A549 (cell line): Measurements from ENCODE around the gene IVL. TPM values are rescaled to one million over a fixed set of nuclear protein-coding genes. Genes with fewer than 3 reads are reported as not detected.

Source experiments
- ATAC-seq, 2 experiments: fragments of 200-7000 bp in 1 of 2; fragments of >200 bp in 1 of 2; cut with Nextera tagmentation in 1 of 2; cut with Tn5 transposase in 1 of 2; 3 replicates each; pipeline versions ENCODE4 v1.8.0 to v1.9.1; 2018 to 2020; ENCODE audit warnings: mild to moderate bottlenecking in 1 of 2, moderate library complexity in 1 of 2
- CTCF ChIA-PET: fragments of 300-600 bp; sonication (Branson Sonifier 250); formaldehyde crosslinking; extraction: SDS; loops from one replicate; lab custom pipeline; 2021; ENCODE audit warnings: antibody characterized with exemption, inconsistent platforms; lab: Yijun Ruan, JAX
- POLR2A ChIA-PET: fragments of 350-600 bp; formaldehyde crosslinking; extraction: SDS; loops from one replicate; lab custom pipeline; 2021; ENCODE audit warnings: antibody characterized with exemption, inconsistent platforms; lab: Yijun Ruan, JAX
- DNase-seq, 2 experiments: peaks; one replicate each; pipeline versions ENCODE4 v3.0.0 to v3.0.0-alpha.2; 2011 to 2016; ENCODE audit warnings: low read depth in 1 of 2, low spot score in 1 of 2
- FAIRE-seq: peaks from 2 replicates; lab custom pipeline; 2011; peaks lifted over from hg19 to GRCh38; lab: Jason Lieb, UNC
- H3K27ac ChIP-seq, 2 experiments: fragments of >200 bp; sonication (Bioruptor Twin); formaldehyde crosslinking; 3 replicates each; pipeline ENCODE4 v1.5.1; 2016 to 2017
- H3K4me1 ChIP-seq: fragments of >200 bp; sonication (Bioruptor Twin); formaldehyde crosslinking; 3 replicates; pipeline ENCODE4 v1.6.1; 2016
- H3K4me2 ChIP-seq: fragments of >200 bp; sonication (Bioruptor Twin); formaldehyde crosslinking; 3 replicates; pipeline ENCODE4 v1.6.1; 2016
- H3K4me3 ChIP-seq: fragments of >200 bp; sonication (Bioruptor Twin); formaldehyde crosslinking; 3 replicates; pipeline ENCODE4 v1.5.1; 2016
- H3K9me3 ChIP-seq: fragments of >200 bp; sonication (Bioruptor Twin); formaldehyde crosslinking; 3 replicates; pipeline ENCODE4 v1.6.1; 2016
- BHLHE40 ChIP-seq: IDR thresholded peaks from 2 replicates; pipeline ENCODE4 v1.6.1; 2012; ENCODE audit warnings: low read depth, low read length, inconsistent platforms
- CBX8 ChIP-seq: fragments of 200-600 bp; sonication (generic); IDR thresholded peaks from 2 replicates; pipeline ENCODE4 v1.6.1; 2016
- CEBPB ChIP-seq, 2 experiments: fragments of >200 bp in 1 of 2; sonication (Bioruptor Twin) in 1 of 2; formaldehyde crosslinking in 1 of 2; IDR thresholded peaks; 2 replicates each; pipeline ENCODE4 v1.6.1; 2012 to 2016
- CHD4 ChIP-seq: fragments of 200-600 bp; sonication (generic); IDR thresholded peaks from 2 replicates; pipeline ENCODE4 v1.6.1; 2016; ENCODE audit warnings: antibody characterized with exemption, mild to moderate bottlenecking, borderline replicate concordance
- EHMT2 ChIP-seq: fragments of 200-600 bp; sonication (generic); IDR thresholded peaks from 2 replicates; pipeline ENCODE4 v1.6.1; 2016; ENCODE audit warnings: antibody characterized with exemption, low read depth, mild to moderate bottlenecking, moderate library complexity
- FOSB ChIP-seq: fragments of 250-450 bp; sonication (Bioruptor Pico); IDR thresholded peaks from 2 replicates; pipeline ENCODE4 v1.5.0; 2020; ENCODE audit warnings: mild to moderate bottlenecking, moderate library complexity
- FOSL2 ChIP-seq, 2 experiments: fragments of 450-650 bp in 1 of 2; fragments of >200 bp in 1 of 2; sonication (Bioruptor Twin) in 1 of 2; formaldehyde crosslinking; IDR thresholded peaks; 2 replicates each; pipeline versions ENCODE4 v1.5.0 to v1.6.1; 2016 to 2020; ENCODE audit warnings: mild to moderate bottlenecking in 1 of 2, moderate library complexity in 1 of 2
- FOXS1 ChIP-seq: fragments of 250-450 bp; sonication (Bioruptor Pico); IDR thresholded peaks from 2 replicates; pipeline ENCODE4 v1.5.0; 2020; ENCODE audit warnings: mild to moderate bottlenecking, moderate library complexity
- GATA3 ChIP-seq: IDR thresholded peaks from 2 replicates; pipeline ENCODE4 v1.6.1; 2012; ENCODE audit warnings: borderline replicate concordance
- KDM1A ChIP-seq: fragments of 200-600 bp; sonication (generic); IDR thresholded peaks from 2 replicates; pipeline ENCODE4 v1.6.1; 2016; ENCODE audit warnings: low read depth, mild to moderate bottlenecking
- KDM5A ChIP-seq: fragments of 200-600 bp; sonication (generic); IDR thresholded peaks from 2 replicates; pipeline ENCODE4 v1.6.1; 2016; ENCODE audit warnings: antibody characterized with exemption, mild to moderate bottlenecking
- NPAS2 ChIP-seq: fragments of 250-450 bp; sonication (Bioruptor Pico); IDR thresholded peaks from 2 replicates; pipeline ENCODE4 v1.8.0; 2022; ENCODE audit warnings: mild to moderate bottlenecking, moderate library complexity, borderline replicate concordance
- POLR2A ChIP-seq: IDR thresholded peaks from 2 replicates; pipeline ENCODE4 v1.6.1; 2012; ENCODE audit warnings: mild to moderate bottlenecking, low read length
- RCOR1 ChIP-seq: fragments of 150-350 bp; IDR thresholded peaks from 2 replicates; pipeline ENCODE4 v1.6.1; 2014; ENCODE audit warnings: antibody characterized with exemption, low read length, low read depth
- RNF2 ChIP-seq: fragments of 200-600 bp; sonication (generic); IDR thresholded peaks from 2 replicates; pipeline ENCODE4 v1.6.1; 2016; ENCODE audit warnings: low read depth, mild to moderate bottlenecking, antibody characterized with exemption, moderate library complexity, borderline replicate concordance
- ZC3H11A ChIP-seq: fragments of 450-650 bp; IDR thresholded peaks from 2 replicates; pipeline ENCODE4 v1.6.1; 2014; ENCODE audit warnings: antibody characterized with exemption, mild to moderate bottlenecking
- WGBS: methylation state at CpG from one replicate; pipeline ENCODE4 v1.1.6; 2017; ENCODE audit errors: missing lambda C conversion rate; 5-methylcytosine and 5-hydroxymethylcytosine counted together
- polyA plus RNA-seq, 4 experiments: library from polyadenylated mRNA; depleted of rRNA in 3 of 4; stranded (reverse); fragments of >200 nt; fragmentation: RNase III in 1 of 4; extraction: RNeasy Plus Mini Kit Qiagen cat#74134 plus additional on column Dnase treatment in 1 of 4; gene quantifications; 2 replicates in 3 of 4; 3 replicates in 1 of 4; pipeline ENCODE4 v1.2.3, GENCODE V29; 2011 to 2017
- TF ChIP-seq, protein P1 (sequence below): fragments of >200 bp; sonication (Bioruptor Twin); formaldehyde crosslinking; IDR thresholded peaks from 2 replicates; pipeline ENCODE4 v1.6.1; 2016
- TF ChIP-seq, protein P2 (sequence below): fragments of >200 bp; sonication (Bioruptor Twin); formaldehyde crosslinking; IDR thresholded peaks from 3 replicates; pipeline ENCODE4 v1.5.1; 2016
- TF ChIP-seq, protein P3 (sequence below): IDR thresholded peaks from 2 replicates; pipeline ENCODE4 v1.6.1; 2012
- TF ChIP-seq, protein P4 (sequence below): IDR thresholded peaks from 2 replicates; pipeline ENCODE4 v1.6.1; 2012
- TF ChIP-seq, protein P5 (sequence below): fragments of 450-650 bp; IDR thresholded peaks from 2 replicates; pipeline ENCODE4 v1.6.1; 2014; ENCODE audit warnings: antibody characterized with exemption

The IVL gene
- polyA plus RNA-seq, 2 of the 4 experiments (the other 2 are of a cell fraction): not detected

DNA sequence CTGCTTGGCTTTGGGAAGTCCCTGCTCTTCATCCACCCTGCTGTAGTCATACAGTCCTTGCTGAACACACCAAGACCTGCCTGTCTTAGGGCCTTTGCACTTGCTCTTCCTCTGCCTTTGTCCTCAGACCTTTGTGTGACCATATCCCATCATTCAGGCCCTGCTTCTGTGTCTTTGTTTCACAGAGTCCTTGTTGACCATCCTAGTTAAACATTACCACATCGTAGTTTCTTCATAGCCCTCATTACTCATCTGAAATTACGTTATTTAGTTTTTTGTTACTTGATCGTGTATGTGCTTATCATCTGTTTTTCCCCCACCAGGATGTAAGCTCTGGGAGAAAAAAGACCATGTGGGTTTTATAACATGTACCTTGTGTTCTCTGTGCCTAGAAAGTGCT is 20.3 kb downstream of the IVL start:
- POLR2A ChIA-PET: no interaction called here
- peaks cover 6% of the 10 kb centered on the region; the same call in 1 of the 3 replicates for H3K4me1 ChIP-seq
- no peak overlapping the region for H3K4me3 ChIP-seq
- CTCF ChIA-PET: interaction anchor here (0.6 to 0.8 kb wide), 2 partner anchors 297 to 360 kb away, joined by 3 read pairs; no protein-coding TSS in a partner anchor
- ATAC-seq (0 out of 6 replicates have a peak, but pooled peaks of 1 of the 2 experiments have one; percentile 41), FAIRE-seq (no peak), DNase-seq (peak in 1 of 2 experiments; percentile 20)
- TF ChIP-seq FOSL2 (IDR thresholded peaks at IDR 0.05) (no peak), FOSL2 (CRISPR knock-in tag; IDR thresholded peaks at IDR 0.05) (peak; percentile 38; the same call in 1 of the 2 replicates), EHMT2 (no peak), CEBPB (IDR thresholded peaks at IDR 0.05) (0 out of 4 replicates have a peak, but pooled peaks of 1 of the 2 experiments have one; percentile 7)
- no peak overlapping the region for H3K27ac ChIP-seq
- peak overlapping the region; percentile 27; the same call in 2 of the 3 replicates for H3K4me2 ChIP-seq
- WGBS: 4% methylated on average over 3 of the region's 3 CpGs
- H3K9me3 ChIP-seq: no peaks in the 10 kb centered on the region

DNA sequence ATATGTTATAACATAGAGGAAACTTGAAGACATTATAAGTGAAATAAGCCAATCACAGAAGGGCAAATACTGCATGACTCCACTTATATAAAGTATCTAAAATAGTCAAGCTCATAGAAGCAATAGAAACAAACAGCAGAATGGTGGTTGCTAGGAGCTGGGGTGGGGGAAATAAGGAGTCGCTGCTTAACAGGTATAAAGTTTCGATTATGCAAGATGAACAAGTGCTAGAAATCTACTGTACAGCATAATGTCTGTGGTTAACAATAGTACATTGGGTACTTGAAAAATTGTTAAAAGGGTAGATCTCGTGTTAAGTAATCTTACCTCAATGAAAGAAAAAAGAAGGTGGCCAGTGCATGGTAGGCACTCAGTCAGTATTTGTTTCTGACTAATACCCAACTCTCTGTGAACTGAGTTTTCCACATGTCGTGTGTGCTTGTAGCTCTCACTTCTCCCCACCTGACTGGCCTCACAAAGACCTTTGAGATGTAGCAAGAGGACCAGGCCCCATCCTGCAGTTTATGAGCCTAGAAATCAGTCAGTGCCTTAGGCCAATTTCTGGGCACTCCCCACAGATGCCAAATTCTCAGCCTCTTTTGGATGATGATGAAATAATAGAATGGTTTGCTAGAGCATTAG is 23.9 kb downstream of the IVL start:
- Histone ChIP-seq H3K4me2 (no peak overlapping the region), H3K9me3 (no peaks in the 10 kb centered on the region), H3K4me3 (no peak overlapping the region), H3K4me1 (peaks cover 6% of the 10 kb centered on the region; the same call in 1 of the 3 replicates), H3K27ac (no peak overlapping the region)
- no peak for TF ChIP-seq FOXS1 (CRISPR knock-in tag)
- ATAC-seq (no peak), DNase-seq (no peak), FAIRE-seq (no peak)
- CTCF ChIA-PET: no interaction called here
- WGBS: 2% methylated on average over 4 of the region's 4 CpGs
- POLR2A ChIA-PET: no interaction called here

DNA sequence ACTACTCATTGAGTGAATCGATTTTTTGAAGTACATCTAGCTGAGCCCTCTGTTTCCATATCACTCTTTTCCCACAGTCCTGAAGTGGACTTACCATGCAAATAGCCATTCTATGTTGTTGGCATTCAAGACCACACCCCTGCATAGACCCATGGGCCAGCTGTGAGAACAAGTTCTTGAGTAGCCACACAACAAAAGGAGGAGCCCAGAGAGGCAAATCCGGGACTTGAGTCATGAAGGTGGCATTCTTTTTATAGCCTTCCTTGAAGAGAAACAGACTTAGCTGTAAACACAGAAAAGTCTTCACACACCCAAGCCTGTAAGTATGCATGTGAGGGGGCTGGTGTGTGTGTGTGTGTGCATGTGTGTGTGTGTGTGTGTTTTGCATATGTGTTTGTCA is 24.9 kb downstream of the IVL start:
- TF ChIP-seq, protein P1, sequence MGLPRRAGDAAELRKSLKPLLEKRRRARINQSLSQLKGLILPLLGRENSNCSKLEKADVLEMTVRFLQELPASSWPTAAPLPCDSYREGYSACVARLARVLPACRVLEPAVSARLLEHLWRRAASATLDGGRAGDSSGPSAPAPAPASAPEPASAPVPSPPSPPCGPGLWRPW: no peak
- TF ChIP-seq KDM5A (no peak), CBX8 (no peak), KDM1A (no peak), POLR2A (no peak), CHD4 (no peak), ZC3H11A (no peak), FOSB (CRISPR knock-in tag) (no peak), NPAS2 (CRISPR knock-in tag) (no peak), BHLHE40 (no peak), RNF2 (no peak), RCOR1 (no peak), GATA3 (no peak)
- TF ChIP-seq, protein P2, sequence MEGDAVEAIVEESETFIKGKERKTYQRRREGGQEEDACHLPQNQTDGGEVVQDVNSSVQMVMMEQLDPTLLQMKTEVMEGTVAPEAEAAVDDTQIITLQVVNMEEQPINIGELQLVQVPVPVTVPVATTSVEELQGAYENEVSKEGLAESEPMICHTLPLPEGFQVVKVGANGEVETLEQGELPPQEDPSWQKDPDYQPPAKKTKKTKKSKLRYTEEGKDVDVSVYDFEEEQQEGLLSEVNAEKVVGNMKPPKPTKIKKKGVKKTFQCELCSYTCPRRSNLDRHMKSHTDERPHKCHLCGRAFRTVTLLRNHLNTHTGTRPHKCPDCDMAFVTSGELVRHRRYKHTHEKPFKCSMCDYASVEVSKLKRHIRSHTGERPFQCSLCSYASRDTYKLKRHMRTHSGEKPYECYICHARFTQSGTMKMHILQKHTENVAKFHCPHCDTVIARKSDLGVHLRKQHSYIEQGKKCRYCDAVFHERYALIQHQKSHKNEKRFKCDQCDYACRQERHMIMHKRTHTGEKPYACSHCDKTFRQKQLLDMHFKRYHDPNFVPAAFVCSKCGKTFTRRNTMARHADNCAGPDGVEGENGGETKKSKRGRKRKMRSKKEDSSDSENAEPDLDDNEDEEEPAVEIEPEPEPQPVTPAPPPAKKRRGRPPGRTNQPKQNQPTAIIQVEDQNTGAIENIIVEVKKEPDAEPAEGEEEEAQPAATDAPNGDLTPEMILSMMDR: no peak
- TF ChIP-seq, protein P3, sequence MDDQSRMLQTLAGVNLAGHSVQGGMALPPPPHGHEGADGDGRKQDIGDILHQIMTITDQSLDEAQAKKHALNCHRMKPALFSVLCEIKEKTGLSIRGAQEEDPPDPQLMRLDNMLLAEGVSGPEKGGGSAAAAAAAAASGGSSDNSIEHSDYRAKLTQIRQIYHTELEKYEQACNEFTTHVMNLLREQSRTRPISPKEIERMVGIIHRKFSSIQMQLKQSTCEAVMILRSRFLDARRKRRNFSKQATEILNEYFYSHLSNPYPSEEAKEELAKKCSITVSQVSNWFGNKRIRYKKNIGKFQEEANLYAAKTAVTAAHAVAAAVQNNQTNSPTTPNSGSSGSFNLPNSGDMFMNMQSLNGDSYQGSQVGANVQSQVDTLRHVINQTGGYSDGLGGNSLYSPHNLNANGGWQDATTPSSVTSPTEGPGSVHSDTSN: no peak
- TF ChIP-seq, protein P4, sequence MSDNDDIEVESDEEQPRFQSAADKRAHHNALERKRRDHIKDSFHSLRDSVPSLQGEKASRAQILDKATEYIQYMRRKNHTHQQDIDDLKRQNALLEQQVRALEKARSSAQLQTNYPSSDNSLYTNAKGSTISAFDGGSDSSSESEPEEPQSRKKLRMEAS: no peak
- TF ChIP-seq, protein P5, sequence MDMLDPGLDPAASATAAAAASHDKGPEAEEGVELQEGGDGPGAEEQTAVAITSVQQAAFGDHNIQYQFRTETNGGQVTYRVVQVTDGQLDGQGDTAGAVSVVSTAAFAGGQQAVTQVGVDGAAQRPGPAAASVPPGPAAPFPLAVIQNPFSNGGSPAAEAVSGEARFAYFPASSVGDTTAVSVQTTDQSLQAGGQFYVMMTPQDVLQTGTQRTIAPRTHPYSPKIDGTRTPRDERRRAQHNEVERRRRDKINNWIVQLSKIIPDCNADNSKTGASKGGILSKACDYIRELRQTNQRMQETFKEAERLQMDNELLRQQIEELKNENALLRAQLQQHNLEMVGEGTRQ: no peak
- Histone ChIP-seq H3K4me3 (no peak overlapping the region), H3K4me2 (no peak overlapping the region), H3K27ac (no peak overlapping the region), H3K4me1 (peaks cover 6% of the 10 kb centered on the region; the same call in 1 of the 3 replicates), H3K9me3 (no peaks in the 10 kb centered on the region)
- ATAC-seq (no peak), DNase-seq (no peak), FAIRE-seq (no peak)
- WGBS: 0% methylated on average over 2 of the region's 2 CpGs
- CTCF ChIA-PET: interaction anchor here (1.6 kb wide), 1 partner anchor 62 kb away, joined by 7 read pairs; no protein-coding TSS in a partner anchor
- POLR2A ChIA-PET: no interaction called here
